SK-N-SH (cell line): ENCODE data around the gene TAC1. TPM values are rescaled to one million over a fixed set of nuclear protein-coding genes. Genes with fewer than 3 reads are reported as not detected.

Source experiments
- CTCF ChIA-PET: fragments of 300-600, 350-600 bp; formaldehyde crosslinking; extraction: SDS; loops from one replicate; lab custom pipeline; 2021; lab: Yijun Ruan, JAX
- POLR2A ChIA-PET: fragments of 350-600 bp; sonication (Branson Sonifier 250); formaldehyde crosslinking; extraction: SDS; loops from one replicate; lab custom pipeline; 2020; ENCODE audit warnings: antibody characterized with exemption, inconsistent platforms; lab: Yijun Ruan, JAX
- DNase-seq: peaks from one replicate; pipeline ENCODE4 v3.0.0; 2012
- H2AFZ ChIP-seq: fragments of 200-600 bp; sonication (generic); 2 replicates; pipeline ENCODE4 v1.8.1; 2016; ENCODE audit warnings: antibody characterized with exemption, mild to moderate bottlenecking, low read depth
- H3F3A ChIP-seq: fragments of 200-600 bp; sonication (generic); replicated peaks from 2 replicates; pipeline ENCODE3; 2016; ENCODE audit warnings: antibody characterized with exemption, mild to moderate bottlenecking; ENCODE audit not compliant: insufficient read depth
- H3K27ac ChIP-seq, 2 experiments: fragments of 200-500 bp in 1 of 2; fragments of 200-600 bp in 1 of 2; sonication (Bioruptor generic) in 1 of 2; sonication (generic), shearing (Covaris generic) in 1 of 2; 2 replicates each; pipeline versions ENCODE4 v1.5.1 to v1.6.1; 2014 to 2016; ENCODE audit warnings: low read depth in 2 of 2, inconsistent platforms in 1 of 2, low read length in 1 of 2, mild to moderate bottlenecking in 1 of 2, mixed read lengths in 1 of 2
- H3K27me3 ChIP-seq: fragments of 200-600 bp; sonication (generic), shearing (Covaris generic); 2 replicates; pipeline ENCODE4 v1.6.1; 2016; ENCODE audit warnings: mixed run types; ENCODE audit not compliant: insufficient read depth
- H3K36me3 ChIP-seq, 2 experiments: fragments of 200-500 bp in 1 of 2; fragments of 200-600 bp in 1 of 2; sonication (Bioruptor generic) in 1 of 2; sonication (generic) in 1 of 2; replicated peaks in 1 of 2; 2 replicates each; pipeline versions ENCODE3 to v1.5.1; 2014 to 2016; ENCODE audit warnings: low read length in 1 of 2, mild to moderate bottlenecking in 1 of 2; ENCODE audit not compliant: insufficient read depth in 2 of 2, control insufficient read depth in 1 of 2
- H3K4me1 ChIP-seq, 2 experiments: fragments of 200-500 bp in 1 of 2; fragments of 200-600 bp in 1 of 2; sonication (Bioruptor generic) in 1 of 2; sonication (generic), shearing (Covaris generic) in 1 of 2; 2 replicates each; pipeline versions ENCODE4 v1.5.1 to v1.6.1; 2014 to 2016; ENCODE audit warnings: low read depth in 1 of 2, low read length in 1 of 2, mixed run types in 1 of 2; ENCODE audit not compliant: insufficient read depth in 2 of 2, control insufficient read depth in 1 of 2
- H3K4me2 ChIP-seq: fragments of 200-600 bp; sonication (generic), shearing (Covaris generic); 2 replicates; pipeline ENCODE4 v1.6.1; 2017; ENCODE audit warnings: mixed run types
- H3K4me3 ChIP-seq, 2 experiments: fragments of 200-500 bp in 1 of 2; fragments of 200-600 bp in 1 of 2; sonication (Bioruptor generic) in 1 of 2; sonication (generic), shearing (Covaris generic) in 1 of 2; 2 replicates each; pipeline versions ENCODE4 v1.5.1 to v1.8.1; 2014 to 2016; ENCODE audit warnings: low read depth in 2 of 2, inconsistent platforms in 1 of 2, low read length in 1 of 2, mild to moderate bottlenecking in 1 of 2, mixed read lengths in 1 of 2, moderate library complexity in 1 of 2
- H3K79me2 ChIP-seq: fragments of 200-600 bp; sonication (generic); 2 replicates; pipeline ENCODE4 v1.8.1; 2017; ENCODE audit warnings: mild to moderate bottlenecking; ENCODE audit not compliant: insufficient read depth
- H3K9ac ChIP-seq: fragments of 200-600 bp; sonication (generic); 2 replicates; pipeline ENCODE4 v1.6.1; 2017; ENCODE audit warnings: mixed run types
- H3K9me2 ChIP-seq: fragments of 200-600 bp; sonication (generic); 2 replicates; pipeline ENCODE4 v1.6.1; 2017; ENCODE audit warnings: mixed run types
- H3K9me3 ChIP-seq: fragments of 200-600 bp; sonication (generic); 2 replicates; pipeline ENCODE4 v1.6.1; 2017; ENCODE audit warnings: mixed run types, mild to moderate bottlenecking, moderate library complexity
- H4K20me1 ChIP-seq: fragments of 200-600 bp; sonication (generic); 2 replicates; pipeline ENCODE4 v1.6.1; 2017; ENCODE audit warnings: mild to moderate bottlenecking, mixed run types; ENCODE audit not compliant: insufficient read depth
- ELF1 ChIP-seq: IDR thresholded peaks from 2 replicates; pipeline ENCODE4 v1.4.0; 2012
- FOXJ3 ChIP-seq: sonication (generic); formaldehyde crosslinking; IDR thresholded peaks from 2 replicates; pipeline ENCODE4 v1.5.1; 2020; ENCODE audit warnings: mild to moderate bottlenecking, missing genetic modification reagents
- GATA2 ChIP-seq: sonication (generic); formaldehyde crosslinking; IDR thresholded peaks from 2 replicates; pipeline ENCODE4 v1.5.0; 2020; ENCODE audit warnings: mild to moderate bottlenecking, missing genetic modification reagents
- JUND ChIP-seq: IDR thresholded peaks from 2 replicates; pipeline ENCODE4 v1.4.0; 2012
- MEF2A ChIP-seq: IDR thresholded peaks from 2 replicates; pipeline ENCODE4 v1.4.0; 2012; ENCODE audit warnings: low read depth, borderline replicate concordance
- MXI1 ChIP-seq: IDR thresholded peaks from 2 replicates; pipeline ENCODE4 v1.6.1; 2012; ENCODE audit warnings: mild to moderate bottlenecking, low read depth, low read length, improper control_type of control experiment
- NRF1 ChIP-seq: IDR thresholded peaks from 2 replicates; pipeline ENCODE4 v1.6.1; 2012; ENCODE audit warnings: low read depth, mild to moderate bottlenecking, low read length
- POLR2AphosphoS5 ChIP-seq: IDR thresholded peaks from 2 replicates; pipeline ENCODE4 v1.6.1; 2012; ENCODE audit warnings: low read depth, low read length
- RAD21 ChIP-seq: IDR thresholded peaks from 2 replicates; pipeline ENCODE4 v1.6.1; 2012; ENCODE audit warnings: mild to moderate bottlenecking, low read length
- REST ChIP-seq: IDR thresholded peaks from 2 replicates; pipeline ENCODE4 v1.6.1; 2012; ENCODE audit warnings: mild to moderate bottlenecking, low read depth, low read length, moderate library complexity
- SMC3 ChIP-seq: IDR thresholded peaks from 2 replicates; pipeline ENCODE4 v1.6.1; 2012; ENCODE audit warnings: low read depth, low read length, improper control_type of control experiment
- TAF1 ChIP-seq: IDR thresholded peaks from 2 replicates; pipeline ENCODE4 v1.6.1; 2012; ENCODE audit warnings: low read depth, mild to moderate bottlenecking, low read length, moderate library complexity, borderline replicate concordance
- WGBS: methylation state at CpG from one replicate; pipeline ENCODE4 v1.1.6; 2017; ENCODE audit warnings: low lambda C conversion rate; 5-methylcytosine and 5-hydroxymethylcytosine counted together
- polyA plus RNA-seq, 3 experiments: library from polyadenylated mRNA; depleted of rRNA; stranded (reverse); fragments of >200 nt; gene quantifications; 2 replicates each; pipeline ENCODE4 v1.2.3, GENCODE V29; 2012

The TAC1 gene
- polyA plus RNA-seq, 1 of the 3 experiments (the other 2 are of a cell fraction), result not detected

- TF ChIP-seq REST, result no peak
- TF ChIP-seq NRF1, result no peak
- TF ChIP-seq TAF1, result no peak
- TF ChIP-seq GATA2 (CRISPR knock-in tag), result no peak
Measured at GRCh38 chr7:97770850-97771249, 39.0 kb downstream of the TAC1 start (continued).

- DNase-seq, result no peak
- 3% methylated on average over 6 of the region's 6 CpGs for WGBS
- CTCF ChIA-PET, result no interaction called here
Measured at GRCh38 chr7:97771576-97771975, 39.7 kb downstream of the TAC1 start.

More at GRCh38 chr7:97771576-97771975, 39.7 kb downstream of the TAC1 start:
- Histone ChIP-seq H3K79me2 (no peaks in the 10 kb centered on the region), H2AFZ (no peak overlapping the region), H3K4me3 (no peak overlapping the region), H3F3A (no peaks in the 10 kb centered on the region), H3K27ac (no peak overlapping the region), H3K4me2 (no peak overlapping the region), H4K20me1 (no peaks in the 10 kb centered on the region), H3K27me3 (no peaks in the 10 kb centered on the region), H3K9me2 (no peaks in the 10 kb centered on the region), H3K36me3 (no peaks in the 10 kb centered on the region), H3K9ac (no peak overlapping the region), H3K4me1 (no peaks in the 10 kb centered on the region), H3K9me3 (no peaks in the 10 kb centered on the region)
- no peak for TF ChIP-seq REST
- no peak for TF ChIP-seq MEF2A
- no peak for TF ChIP-seq NRF1
- no peak for TF ChIP-seq SMC3
- TF ChIP-seq FOXJ3 (CRISPR knock-in tag), result no peak
- no peak for TF ChIP-seq MXI1
- no peak for TF ChIP-seq ELF1
- no peak for TF ChIP-seq RAD21
- TF ChIP-seq JUND, result no peak
- no peak for TF ChIP-seq POLR2AphosphoS5
- POLR2A ChIA-PET, result no interaction called here
